Bronchial epithelial cell (primary cell): ENCODE data around the gene ATP23. TPM values are rescaled to one million over a fixed set of nuclear protein-coding genes. Genes with fewer than 3 reads are reported as not detected.

Source experiments
- DNase-seq: peaks from one replicate; pipeline ENCODE4 v3.0.0-alpha.2; 2010; ENCODE audit warnings: low read depth
- FAIRE-seq: peaks from 2 replicates; lab custom pipeline; 2011; peaks lifted over from hg19 to GRCh38; lab: Jason Lieb, UNC
- H3K27me3 ChIP-seq: 2 replicates; pipeline ENCODE4 v1.5.1; 2011; ENCODE audit warnings: low read length; ENCODE audit not compliant: control insufficient read depth, insufficient read depth
- H3K36me3 ChIP-seq: 2 replicates; pipeline ENCODE4 v1.5.1; 2011; ENCODE audit warnings: low read length; ENCODE audit not compliant: control insufficient read depth, insufficient read depth
- H3K4me3 ChIP-seq: 2 replicates; pipeline ENCODE4 v1.5.1; 2011; ENCODE audit warnings: mild to moderate bottlenecking, low read depth, low read length, control low read depth
- total RNA-seq: library from RNA; depleted of rRNA; stranded (reverse); fragments of >200 nt; gene quantifications from 2 replicates; pipeline ENCODE4 v1.2.1, GENCODE V29; 2014
- TF ChIP-seq, protein P1 (sequence below): IDR thresholded peaks from 2 replicates; pipeline ENCODE4 v1.5.1; 2011; ENCODE audit warnings: mild to moderate bottlenecking, moderate library complexity, low read length, control low read depth, inconsistent platforms; ENCODE audit not compliant: insufficient read depth, severe bottlenecking

Gene ATP23
- total RNA-seq, 1 donor from 2014 or later, result 6.6 TPM

DNA sequence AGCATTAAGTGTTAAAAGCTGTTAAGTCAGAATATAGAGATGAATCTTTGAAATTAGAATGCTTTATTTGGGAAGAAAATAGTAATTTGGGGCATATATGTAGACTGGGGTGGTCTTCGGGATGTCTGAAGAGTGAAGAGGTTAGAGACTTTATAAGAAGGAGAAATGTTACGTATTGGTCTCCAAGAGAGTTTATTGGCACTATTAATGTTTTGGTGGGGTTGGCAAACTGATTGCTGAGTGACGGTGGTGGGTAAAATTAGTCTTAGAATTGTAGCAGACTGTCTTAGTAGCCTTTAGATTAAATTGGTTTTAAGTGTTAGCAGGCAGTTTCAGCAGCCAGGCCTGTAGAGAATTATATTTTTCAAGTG is 4.9 kb upstream of the ATP23 start:
- FAIRE-seq, result no peak
- TF ChIP-seq, protein P1, sequence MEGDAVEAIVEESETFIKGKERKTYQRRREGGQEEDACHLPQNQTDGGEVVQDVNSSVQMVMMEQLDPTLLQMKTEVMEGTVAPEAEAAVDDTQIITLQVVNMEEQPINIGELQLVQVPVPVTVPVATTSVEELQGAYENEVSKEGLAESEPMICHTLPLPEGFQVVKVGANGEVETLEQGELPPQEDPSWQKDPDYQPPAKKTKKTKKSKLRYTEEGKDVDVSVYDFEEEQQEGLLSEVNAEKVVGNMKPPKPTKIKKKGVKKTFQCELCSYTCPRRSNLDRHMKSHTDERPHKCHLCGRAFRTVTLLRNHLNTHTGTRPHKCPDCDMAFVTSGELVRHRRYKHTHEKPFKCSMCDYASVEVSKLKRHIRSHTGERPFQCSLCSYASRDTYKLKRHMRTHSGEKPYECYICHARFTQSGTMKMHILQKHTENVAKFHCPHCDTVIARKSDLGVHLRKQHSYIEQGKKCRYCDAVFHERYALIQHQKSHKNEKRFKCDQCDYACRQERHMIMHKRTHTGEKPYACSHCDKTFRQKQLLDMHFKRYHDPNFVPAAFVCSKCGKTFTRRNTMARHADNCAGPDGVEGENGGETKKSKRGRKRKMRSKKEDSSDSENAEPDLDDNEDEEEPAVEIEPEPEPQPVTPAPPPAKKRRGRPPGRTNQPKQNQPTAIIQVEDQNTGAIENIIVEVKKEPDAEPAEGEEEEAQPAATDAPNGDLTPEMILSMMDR, result no peak
- H3K27me3 ChIP-seq, result no peaks in the 10 kb centered on the region
- no peak for DNase-seq
- no peaks in the 10 kb centered on the region for H3K36me3 ChIP-seq
- peak overlapping the region; percentile 50 for H3K4me3 ChIP-seq

GRCh38 chr12:57939291-57939690 is 2.1 kb upstream of the ATP23 start:
- DNase-seq (peak; percentile 54), FAIRE-seq (no peak)

DNA sequence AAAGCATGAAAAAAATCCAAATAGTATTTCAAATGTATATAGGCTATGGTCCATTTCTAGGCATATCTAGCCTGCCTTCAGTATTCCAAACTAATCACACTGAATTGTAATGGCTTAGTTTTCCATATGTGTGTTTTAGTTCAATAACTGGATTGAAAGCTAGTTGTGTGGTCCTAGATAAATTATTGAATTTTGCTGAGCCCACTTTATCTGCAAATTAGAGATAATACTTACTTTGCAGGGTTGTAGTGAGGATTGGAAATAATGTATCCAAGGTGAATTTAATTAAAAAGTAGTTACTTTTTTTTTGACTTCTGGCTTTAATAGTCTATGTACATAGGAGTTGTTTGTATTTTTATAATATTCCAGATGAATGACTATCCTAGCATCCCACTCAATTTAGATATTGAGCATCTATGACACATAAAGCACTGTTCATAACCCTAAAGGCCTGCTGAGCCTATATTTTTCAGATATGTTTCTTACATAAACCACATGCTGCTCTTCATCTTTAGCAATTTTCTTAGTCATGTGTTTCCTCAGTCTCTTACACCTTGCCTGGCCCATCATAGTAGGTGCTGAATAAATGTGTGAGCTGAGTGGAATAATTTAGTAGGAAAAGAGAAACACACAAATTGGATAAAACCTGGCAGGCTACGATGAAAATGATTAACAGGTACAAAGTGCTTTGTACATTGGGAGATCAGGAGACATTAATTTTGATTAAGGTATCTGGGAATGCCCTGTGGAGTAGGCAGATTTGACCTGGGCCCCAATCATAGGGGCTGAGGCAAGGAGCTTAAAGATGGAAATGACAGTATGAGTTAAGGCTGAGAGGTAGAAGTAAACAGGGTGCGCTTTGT is 1.1 kb upstream of the ATP23 start:
- no peak for FAIRE-seq
- Histone ChIP-seq H3K4me3 (no peak overlapping the region), H3K27me3 (no peaks in the 10 kb centered on the region), H3K36me3 (no peaks in the 10 kb centered on the region)
- TF ChIP-seq, protein P1, result no peak
- no peak for DNase-seq

More at GRCh38 chr12:57939291-57939690, 2.1 kb upstream of the ATP23 start:
- H3K36me3 ChIP-seq, result no peaks in the 10 kb centered on the region
- no peaks in the 10 kb centered on the region for H3K27me3 ChIP-seq
- no peak overlapping the region for H3K4me3 ChIP-seq
- TF ChIP-seq, protein P1, result no peak

- H3K36me3 ChIP-seq, result no peaks in the 10 kb centered on the region
- no peak for FAIRE-seq
- TF ChIP-seq, protein P1, result no peak
- H3K27me3 ChIP-seq, result no peaks in the 10 kb centered on the region
- peak overlapping the region; percentile 47 for H3K4me3 ChIP-seq
- DNase-seq, result no peak
Observed at GRCh38 chr12:57940915-57941164, 527 bp upstream of the ATP23 start.

DNA sequence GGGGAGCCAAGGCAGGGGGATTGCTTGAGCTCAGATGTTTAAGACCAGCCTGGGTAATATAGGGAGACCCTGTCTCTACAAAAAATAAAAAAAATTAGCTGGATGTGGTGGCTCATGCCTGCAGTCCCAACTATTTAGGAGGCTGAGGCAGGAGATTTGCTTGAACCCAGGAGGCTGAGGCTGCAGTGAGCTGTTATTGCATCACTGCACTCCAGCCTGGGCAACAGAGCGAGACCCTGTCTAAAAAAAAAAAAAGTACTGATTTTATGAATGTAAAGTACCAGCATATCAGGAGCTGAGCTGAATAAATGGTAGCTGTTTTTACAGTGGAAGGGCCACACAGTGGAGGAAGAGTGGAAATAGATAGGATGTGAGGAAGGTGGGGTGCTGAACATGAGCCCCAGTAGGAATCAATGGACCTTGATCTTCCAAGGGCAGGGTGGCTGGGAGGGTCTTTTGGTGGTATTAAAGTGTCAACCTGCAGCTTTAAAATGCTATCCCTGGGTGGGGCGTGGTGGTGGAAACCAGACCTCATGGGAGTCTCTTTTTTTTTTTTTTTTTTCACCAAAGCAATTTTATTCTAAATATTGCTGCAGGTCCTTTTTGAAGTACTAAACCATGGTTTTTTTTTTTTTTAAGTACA is 2.2 kb downstream of the ATP23 start:
- TF ChIP-seq, protein P1, result no peak
- Histone ChIP-seq H3K27me3 (no peaks in the 10 kb centered on the region), H3K36me3 (no peaks in the 10 kb centered on the region), H3K4me3 (no peak overlapping the region)
- FAIRE-seq (no peak), DNase-seq (no peak)
